GM18519 (cell line): ENCODE data around the gene GADD45B.
"Not testable (repeated sequence)": the region's sequence is repeated elsewhere in the genome, so short reads cannot be mapped to it uniquely, and the experiment has no call there.

ENCODE experiments used
- ATAC-seq: cut with Tn5 transposase; IDR thresholded peaks from one replicate; pipeline ENCODE4 v1.9.1; 2021; ENCODE audit warnings: mild to moderate bottlenecking, moderate library complexity; ENCODE audit not compliant: unreplicated experiment, low FRiP score

The GADD45B gene

DNA sequence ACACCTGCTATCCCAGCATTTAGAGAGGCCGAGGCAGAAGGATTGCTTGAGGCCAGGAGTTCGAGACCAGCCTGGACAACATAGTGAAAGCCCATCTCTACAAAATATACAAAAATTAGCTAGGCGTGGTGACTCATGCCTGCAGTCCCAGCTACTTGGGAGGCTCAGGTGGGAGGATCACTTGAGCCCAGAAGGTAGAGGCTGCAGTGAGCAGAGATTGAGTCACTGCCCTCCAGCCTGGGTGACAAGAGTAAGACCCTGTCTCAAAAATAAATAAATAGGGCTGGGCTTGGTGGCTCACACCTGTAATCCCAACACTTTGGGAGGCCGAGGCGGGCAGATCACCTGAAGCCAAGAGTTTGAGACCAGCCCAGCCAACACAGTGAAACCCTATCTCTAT, 12.2 kb upstream of the GADD45B start:
- not testable (repeated sequence) for ATAC-seq

DNA sequence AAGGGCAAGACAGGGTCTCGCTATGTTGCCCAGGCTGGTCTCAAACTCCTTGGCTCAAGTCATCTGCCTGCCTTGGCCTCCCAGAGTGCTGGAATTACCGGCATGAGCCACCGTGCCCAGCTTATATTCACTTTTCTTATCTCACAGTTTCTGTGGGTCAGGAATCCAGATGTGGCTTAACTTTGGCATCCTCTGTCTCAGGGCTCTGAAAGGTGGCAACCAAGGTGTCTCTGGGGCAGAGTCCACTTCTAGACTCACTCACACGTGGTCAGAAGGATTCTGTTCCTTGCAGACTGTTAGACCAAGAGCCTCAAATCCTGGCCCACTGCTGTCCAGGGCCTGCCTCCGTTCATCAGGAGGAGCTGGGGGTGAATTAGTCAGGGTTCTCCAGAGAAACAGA, 11.5 kb upstream of the GADD45B start:
- ATAC-seq, result no peak

DNA sequence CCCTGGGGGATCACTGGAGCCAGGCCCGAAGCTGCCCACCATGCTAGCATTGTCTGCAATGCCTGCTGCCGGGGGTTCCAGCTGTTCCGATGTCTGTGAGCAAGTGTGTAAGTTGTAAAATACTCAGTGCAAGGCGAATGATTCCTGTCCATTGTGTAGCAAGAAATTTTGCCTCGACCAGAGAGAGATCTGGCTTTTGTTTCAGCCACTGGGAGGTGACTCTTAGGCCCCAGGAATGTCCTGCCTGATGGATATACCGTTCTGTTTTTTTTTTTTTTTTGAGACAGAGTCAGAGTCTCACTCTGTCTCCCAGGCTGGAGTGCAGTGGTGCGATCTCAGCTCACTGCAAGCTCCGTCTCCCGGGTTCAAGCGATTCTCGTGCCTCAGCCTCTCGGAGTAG, 7.3 kb upstream of the GADD45B start:
- no peak for ATAC-seq

DNA sequence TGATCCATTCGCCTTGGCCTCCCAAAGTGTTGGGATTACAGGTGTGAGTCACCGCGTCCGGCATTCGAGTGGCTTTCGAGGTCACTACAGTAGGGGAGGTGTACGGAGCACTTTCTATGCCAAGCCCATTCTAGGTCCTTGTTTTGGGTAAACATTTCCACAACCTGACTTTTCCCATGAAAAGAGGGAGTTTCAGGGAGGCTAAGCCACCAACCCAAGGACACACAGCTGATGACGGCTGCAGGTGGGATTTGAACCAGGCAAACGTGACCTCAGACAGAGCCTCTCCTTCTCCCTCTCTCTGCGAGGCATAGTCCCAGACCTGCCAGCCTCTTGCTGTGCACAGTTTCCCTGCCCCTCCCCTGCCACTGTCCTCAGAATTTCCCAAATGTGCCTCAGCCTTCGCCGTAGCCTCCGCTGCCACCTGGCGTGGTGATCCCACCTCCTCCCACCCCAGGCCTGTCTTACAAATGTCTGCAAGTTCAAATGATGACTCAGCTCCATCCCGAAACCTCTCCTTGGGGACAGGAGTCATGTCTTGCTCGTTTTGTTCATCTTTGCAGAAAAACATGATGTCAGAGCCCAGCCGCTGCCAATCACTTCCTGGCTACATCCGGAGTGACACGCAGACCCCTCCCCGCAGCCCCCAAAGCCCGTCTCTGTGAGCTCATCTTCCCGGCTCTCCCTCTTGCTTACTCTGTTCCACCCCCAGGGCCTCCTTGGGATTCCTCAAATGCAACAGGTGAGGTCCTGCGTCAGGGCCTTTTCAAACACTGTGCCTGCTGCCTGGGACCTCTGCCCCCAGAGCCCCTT, 6.6 kb upstream of the GADD45B start:
- no peak for ATAC-seq

DNA sequence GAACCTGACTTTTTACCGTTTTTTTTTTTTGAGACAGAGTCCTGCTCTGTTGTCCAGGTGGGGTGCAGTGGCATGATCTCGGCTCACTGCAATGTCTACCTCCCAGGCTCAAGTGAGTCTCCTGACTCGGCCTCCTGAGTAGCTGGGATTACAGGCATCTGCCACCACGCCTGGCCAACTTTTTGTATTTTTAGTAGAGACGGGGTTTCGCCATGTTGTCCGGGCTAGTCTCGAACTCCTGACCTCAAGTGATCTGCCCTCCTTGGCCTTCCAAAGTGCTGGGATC, 6.1 kb upstream of the GADD45B start:
- not testable (repeated sequence) for ATAC-seq

DNA sequence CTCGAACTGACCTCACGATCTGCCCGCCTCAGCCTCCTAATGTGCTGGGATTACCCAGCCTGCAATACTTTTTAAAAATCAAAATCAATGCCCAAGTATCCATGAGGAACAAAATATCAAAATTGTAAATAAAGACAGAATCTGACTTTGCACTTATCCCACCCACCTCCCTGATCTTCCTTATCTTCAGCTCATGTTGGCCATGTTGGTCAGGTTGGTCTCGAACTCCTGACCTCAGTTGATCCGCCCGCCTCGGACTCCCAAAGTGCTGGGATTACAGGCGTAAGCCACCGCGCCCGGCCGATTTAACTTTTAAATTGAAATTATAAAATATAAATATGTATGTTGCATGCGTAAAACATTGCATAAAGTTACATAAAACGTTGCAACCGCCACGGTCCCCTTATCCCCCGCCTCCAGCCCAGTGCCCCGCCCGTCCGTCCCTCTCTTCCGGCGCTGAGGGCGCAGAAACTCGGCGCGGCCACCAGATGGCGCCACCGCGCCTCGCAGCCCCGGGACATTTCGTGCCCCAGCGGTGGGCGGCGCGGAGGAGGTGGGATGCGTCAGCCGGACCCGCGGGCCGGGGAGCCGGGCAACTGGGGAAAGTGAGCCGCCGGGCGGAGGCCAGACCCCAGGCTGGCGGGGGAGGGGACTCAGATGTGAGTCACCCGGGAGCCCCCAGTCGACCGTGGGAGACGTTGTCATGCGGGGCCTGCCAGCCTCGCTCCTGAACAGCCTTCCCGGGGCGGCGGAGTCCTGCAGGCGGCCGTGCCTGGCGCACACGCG, 1.5 kb upstream of the GADD45B start:
- no peak for ATAC-seq

DNA sequence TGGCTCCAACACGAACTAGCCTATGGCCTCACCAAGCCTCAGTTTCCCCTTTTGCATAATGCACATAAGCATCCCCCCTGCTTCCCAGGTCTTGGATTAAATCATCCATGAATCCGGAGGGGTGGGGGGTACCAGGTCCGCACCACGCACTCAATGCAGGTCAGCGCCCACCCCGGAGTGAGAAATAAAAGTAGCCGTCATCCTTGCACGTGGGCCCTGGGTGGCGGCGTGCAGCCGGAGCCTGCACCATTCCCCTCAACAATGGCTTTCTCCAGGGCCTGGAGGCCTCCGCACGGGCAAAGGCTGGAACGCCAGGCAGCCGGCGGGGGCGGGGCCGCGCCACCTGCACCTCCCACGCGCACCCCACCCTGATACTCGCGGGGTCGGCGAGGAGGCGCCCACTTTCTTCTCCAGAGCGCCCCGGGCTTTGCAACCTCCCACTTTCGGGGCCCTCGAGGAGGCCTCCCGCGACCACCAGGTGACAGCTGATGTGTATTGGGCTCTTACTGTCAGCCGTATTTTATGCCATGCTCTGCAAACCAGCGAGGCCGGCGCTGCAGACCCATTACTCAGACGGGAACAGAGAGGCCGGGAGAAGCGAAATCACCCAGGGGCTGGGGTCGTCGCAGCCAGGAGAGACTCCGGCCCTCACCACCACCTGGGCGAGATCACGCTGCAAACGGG, 767 bp upstream of the GADD45B start:
- no peak for ATAC-seq

DNA sequence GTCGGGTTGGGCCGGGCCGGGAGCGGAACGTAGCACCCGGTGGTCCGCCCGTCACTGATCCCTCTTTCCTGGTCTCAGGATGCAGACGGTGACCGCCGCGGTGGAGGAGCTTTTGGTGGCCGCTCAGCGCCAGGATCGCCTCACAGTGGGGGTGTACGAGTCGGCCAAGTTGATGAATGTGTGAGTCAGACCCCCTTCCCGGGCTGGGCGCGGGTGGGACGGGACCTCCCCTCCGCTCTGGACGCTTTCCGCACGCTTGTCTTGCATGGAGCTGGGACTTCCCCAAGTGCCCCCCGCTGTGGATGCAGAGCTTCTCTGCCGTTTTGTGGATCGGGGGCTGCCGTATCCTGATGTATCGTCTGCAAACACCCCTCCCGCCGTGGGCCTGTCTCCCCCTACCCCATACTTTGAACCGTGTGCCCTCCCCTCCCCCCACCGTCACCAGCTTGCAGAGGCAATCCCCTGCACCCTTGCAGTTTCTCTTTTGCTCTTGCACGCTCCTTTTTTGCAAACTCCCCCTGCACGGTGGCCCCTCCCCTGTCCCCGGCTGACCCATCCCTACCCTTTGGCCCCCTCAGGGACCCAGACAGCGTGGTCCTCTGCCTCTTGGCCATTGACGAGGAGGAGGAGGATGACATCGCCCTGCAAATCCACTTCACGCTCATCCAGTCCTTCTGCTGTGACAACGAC, 669 bp downstream of the GADD45B start:
- no peak for ATAC-seq

DNA sequence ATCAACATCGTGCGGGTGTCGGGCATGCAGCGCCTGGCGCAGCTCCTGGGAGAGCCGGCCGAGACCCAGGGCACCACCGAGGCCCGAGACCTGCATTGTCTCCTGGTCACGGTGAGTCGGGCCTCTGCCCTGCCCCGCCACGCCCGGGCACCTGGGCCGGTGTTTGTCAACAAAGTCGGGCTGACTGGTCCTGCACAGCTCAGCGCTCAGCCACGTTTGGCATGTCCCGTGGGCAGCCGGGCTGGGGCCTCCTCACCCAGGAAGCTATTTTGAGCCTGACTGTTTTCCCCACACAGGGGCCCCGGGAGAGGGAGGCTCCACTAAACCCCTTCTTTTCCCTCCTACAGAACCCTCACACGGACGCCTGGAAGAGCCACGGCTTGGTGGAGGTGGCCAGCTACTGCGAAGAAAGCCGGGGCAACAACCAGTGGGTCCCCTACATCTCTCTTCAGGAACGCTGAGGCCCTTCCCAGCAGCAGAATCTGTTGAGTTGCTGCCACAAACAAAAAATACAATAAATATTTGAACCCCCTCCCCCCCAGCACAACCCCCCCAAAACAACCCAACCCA, 1.3 kb downstream of the GADD45B start:
- no peak for ATAC-seq

DNA sequence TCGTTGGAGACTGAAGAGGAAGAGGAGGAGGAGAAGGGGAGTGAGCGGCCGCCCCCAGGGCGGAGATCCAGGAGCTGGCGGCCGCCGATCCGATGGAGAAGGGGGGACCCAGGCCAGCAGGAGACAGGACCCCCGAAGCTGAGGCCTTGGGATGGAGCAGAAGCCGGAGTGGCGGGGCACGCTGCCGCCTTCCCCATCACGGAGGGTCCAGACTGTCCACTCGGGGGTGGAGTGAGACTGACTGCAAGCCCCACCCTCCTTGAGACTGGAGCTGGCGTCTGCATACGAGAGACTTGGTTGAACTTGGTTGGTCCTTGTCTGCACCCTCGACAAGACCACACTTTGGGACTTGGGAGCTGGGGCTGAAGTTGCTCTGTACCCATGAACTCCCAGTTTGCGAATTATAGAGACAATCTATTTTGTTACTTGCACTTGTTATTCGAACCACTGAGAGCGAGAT, 1.8 kb downstream of the GADD45B start:
- no peak for ATAC-seq

DNA sequence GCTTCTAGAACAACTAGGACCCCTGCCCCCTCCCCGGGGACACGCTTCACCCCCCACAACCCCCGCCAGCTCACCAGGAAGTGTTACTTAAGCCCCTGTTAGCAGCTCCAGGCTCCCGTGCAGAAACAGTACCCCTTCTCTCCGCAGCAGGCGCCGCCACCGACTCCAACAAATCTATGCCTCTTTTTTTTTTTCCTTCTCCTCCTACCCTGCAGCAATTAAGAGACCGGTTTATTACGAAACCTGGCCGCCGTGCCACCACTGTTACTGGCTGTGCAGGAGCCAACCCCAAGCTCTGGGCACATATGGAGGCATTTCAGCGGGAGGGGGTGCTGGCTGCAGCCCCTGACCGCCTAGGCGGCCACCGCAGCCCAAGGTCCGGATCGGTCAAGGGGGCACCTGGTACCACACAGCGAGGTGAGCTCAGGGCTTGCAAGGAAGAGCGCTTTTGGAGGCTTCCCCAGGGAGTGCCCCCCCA, 2.4 kb downstream of the GADD45B start:
- no peak for ATAC-seq

DNA sequence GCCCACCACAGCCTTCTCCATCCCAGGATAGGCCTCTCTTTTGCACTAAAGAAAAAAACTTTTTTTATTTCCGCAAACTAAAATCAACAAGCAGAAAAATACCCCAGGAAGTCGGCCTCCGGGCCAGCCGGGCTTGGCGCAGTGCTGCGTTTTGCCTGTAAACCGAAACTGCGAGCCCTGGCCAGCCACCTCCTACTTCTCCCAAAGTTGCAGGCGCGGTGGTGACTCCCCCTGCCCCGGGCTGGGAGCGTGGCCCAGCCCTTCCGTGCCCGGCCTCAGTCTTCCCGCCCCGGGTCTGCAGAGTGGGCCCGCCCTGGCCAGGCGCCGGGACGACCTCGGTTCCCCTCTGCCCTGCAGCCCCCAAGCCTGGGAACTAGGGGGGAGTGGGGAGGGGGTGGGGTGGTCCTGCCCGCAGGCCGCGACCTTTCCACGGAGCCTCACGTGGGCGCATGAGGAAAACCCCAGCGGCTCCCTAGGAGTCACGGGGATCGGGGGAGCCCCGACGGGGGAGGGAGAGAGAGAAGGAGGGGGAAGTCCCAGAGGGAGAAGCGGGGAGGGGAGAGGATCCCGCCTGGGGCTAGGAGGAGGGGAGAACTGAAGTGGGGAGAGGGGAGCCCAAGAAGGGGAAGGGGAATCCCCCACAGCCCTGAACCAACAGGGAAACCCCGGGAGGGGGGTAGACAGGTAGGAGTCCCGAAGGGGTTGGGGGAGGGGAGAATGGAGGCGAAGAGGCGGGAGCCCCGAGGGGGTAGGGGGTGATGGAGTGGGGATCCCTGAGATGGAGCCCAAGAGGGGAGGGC, 3.0 kb downstream of the GADD45B start:
- no peak for ATAC-seq

DNA sequence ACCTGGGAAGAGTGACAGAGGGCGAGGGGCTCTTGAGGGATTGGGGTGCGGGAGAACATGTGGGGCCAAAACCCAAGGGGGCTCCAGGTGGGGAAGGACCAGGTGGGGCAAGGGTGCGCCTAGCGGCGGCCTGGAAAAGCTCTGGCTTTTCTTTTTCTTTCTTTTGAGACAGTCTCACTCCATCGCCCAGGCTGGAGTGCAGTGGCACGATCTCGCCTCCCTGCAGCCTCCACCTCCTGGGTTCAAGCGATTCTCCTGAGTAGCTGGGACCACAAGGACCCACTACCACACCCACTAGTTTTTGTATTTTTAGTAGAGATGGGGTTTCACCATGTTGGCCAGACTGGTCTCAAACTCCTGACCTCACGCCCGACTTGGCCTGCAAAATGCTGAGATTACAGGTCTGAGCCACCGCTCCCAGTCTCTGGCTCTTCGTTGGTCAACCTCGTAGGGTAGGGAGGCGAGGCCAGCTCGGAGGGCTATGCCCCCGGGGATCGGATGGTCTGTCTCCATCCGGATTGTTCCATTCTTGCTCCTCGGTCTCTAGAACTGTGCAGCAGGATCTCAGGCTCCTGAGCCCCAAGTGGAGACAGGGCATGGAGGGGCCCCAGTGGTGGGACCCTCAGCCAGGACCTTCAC, 3.7 kb downstream of the GADD45B start:
- ATAC-seq, result no peak

DNA sequence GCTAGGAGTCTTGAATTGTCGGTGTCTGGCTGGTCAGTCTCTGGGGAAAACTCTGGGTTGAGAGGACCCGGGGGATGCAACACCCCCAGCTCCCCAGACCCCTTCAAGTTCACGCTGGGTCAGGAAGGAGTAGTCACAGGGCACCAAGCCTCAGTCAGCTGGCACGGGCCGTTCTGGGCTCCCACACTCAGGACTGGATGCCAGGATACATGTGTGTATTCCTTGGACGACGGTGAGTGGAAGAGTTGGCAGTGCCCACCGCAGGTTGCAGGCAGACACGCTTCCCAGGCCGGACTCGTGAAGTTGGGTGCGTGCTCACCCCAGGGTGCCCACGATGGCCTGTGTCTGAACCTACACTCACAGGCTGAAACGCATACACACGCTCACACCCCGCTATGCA, 5.5 kb downstream of the GADD45B start:
- no peak for ATAC-seq

DNA sequence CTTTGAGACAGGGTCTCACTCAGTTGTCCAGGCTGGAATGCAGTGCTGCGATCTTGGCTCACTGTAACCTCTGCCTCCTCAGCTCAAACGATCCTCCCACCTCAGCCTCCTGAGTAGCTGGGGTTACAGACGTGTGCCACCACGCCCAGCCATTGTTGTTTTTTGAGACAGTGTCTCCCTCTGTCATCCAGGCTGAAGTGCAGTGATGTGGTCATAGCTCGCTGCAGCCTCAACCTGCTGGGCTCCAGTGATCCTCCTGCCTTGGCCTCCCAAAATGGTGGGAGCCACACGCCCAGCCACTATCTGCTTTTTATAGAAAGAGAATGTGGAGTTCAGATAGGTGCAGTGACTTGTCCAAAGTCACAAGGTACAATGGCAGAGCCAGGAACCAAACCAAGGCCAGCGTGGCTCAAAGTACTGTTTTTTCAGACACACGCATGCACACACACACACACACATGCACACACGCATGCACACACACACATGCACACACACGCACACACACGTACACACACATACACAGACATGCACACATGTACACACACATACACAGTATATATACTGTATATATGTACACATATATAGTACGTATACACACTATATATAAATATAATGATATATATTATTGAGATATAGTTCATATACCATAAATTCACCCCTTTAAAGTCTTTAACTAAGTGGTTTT, 6.6 kb downstream of the GADD45B start:
- ATAC-seq, result no peak

DNA sequence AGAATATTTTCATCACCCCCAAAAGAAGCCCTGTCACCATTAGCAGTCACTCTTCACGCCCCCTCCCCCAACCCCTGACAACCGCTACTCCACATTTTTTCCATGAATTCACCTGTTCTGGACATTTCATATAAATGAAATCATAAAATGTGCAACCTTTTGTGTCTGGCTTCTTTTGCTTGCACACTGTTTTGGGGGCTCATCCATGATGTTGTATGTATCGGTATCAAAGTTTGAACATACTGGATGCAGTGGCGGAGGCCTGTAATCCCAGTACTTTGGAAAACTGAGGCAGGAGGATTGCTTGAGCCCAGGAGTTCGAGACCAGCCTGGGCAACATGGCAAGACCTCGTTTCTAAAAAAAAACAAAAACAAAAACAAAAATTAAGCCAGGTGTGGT, 7.2 kb downstream of the GADD45B start:
- ATAC-seq, result no peak

DNA sequence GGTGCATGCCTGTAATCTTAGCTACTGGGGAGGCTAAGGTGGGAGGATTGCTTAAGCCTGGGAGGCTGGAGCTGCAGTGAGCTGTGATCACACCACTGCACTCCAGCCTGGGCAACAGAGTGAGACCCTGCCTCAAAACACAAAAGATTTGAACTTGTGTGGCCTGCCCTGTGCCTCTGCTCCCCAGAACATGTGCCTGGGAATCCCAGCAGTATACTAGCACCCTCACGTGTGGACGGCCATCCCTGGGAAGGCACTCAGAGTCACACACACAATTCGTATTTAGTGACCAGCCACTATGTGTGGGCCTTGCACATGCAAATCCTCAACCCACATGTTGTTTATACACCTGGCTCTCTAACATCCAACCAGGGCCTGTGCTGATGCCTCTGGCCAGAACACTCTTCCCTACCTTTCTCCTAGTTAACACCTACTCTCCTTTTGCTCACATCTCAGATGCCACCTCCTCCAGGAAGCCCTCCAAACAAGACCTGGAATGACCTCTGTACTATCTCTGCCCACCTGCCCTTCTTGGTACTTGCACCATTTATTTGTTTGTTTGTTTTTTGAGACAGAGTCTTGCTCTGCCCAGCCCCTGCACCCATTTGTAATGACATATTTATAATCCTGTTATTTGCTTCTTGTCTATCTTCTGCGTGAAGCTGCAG, 7.7 kb downstream of the GADD45B start:
- no peak for ATAC-seq
